ENCODE data around the gene CFAP141.

Gene CFAP141

DNA sequence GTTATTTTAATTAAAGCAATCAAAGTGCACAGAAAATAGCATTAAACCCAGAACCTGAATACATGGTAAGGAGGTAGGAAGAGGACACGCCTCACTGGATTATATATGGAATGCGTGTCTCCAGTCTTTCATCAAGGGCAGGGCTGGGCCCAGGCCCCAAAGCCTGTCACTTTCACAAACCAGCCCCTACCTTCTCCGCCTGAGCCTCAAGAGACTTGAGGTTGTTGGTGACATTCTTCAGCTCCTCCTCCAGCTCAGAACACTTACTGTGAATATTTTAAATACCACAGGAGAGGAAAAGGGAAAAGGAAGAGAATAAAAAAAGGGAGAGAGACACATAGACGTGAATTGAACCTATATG is 34.9 kb downstream of the CFAP141 start:
- no peak for DNase-seq (ENCODE audit: low read depth)

DNA sequence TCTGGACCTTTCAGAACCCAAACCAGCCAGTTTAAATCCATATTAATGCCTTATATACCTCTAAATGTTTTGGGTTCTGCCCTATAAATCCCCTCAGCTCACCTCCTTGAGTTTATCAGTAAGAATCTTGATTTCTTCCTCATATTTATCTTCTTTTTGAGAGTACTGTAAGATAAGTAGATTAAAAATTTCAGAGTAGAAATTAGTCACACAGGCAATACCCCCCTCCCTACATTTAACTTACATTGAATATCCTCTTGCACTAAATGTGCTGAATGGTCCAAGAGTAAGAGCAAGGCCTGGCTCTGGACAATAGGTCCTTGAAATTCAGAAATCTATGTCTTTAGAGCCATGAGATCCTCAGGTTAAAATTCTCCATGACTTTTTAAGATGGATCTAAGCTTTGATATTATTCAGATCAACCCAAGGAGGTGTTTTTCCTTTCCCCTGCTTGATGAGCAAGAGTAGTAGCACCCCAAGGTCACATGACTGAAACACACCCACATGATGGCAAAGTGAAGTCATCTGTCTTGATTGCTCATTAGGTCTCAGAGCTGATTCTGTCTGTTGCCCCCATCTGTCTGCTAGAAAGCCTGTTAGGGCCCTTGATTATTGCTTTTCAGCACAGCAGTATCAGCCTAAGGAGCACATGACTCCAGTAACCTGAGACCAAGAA is 35.4 kb downstream of the CFAP141 start:
- peak; percentile 61 for DNase-seq (ENCODE audit: low read depth)

DNA sequence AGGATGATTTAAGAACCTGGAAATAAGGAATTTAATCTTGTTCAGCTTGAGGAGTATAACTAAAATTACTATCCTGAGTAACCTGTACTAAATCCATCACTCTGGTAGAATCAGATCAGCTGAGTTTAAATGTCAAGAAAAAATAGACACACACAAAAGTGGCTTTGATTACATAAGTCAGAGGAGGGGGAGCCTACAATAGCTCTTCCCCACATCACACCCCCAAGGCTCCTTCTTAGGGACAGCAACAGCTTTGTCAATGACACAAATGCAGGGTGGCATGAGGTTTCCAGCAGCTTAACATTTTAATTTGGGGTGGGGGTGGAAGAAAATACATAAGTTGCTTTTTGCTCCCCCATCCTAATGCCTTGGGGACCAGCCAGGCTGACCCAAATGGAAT is 38.7 kb downstream of the CFAP141 start:
- DNase-seq (ENCODE audit: low read depth) = no peak

DNA sequence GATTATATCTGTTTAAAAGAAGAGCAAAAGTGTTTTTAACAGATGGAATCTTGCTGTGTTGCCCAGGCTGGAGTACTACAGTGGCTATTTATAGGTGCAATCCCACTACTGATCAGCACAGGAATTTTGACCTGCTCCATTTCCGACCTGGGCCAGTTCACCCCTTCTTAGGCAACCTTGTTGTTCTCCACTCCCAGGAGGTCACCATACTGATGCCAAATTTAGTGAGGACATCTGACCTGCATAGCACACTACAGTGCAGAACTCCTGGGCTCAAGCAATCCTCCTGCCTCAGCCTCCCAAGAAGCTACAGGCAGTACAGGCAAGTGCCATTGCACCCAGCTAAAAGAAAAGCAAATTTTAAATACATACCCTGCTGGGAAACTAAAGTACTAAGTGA is 39.9 kb downstream of the CFAP141 start:
- no peak for DNase-seq (ENCODE audit: low read depth)

DNA sequence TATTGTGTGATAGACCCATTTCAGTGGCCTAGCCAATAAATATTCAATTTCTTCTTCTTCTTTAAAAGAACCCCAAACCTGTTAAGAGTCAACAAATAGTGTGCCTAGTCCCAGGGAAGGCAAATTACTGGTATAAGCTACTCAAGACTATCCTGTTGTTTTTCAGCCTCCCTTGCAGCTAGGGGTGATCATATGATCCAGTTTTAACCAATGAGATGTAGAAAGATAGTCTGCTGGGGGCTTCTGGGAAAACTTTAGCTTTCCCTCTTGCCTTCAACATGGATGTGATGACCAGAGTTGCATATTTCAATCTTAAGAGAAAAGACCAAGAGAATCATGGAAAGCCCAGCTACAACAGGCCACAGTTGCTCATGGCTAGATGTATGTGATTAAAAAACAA is 46.6 kb downstream of the CFAP141 start:
- DNase-seq (ENCODE audit: low read depth) = no peak

DNA sequence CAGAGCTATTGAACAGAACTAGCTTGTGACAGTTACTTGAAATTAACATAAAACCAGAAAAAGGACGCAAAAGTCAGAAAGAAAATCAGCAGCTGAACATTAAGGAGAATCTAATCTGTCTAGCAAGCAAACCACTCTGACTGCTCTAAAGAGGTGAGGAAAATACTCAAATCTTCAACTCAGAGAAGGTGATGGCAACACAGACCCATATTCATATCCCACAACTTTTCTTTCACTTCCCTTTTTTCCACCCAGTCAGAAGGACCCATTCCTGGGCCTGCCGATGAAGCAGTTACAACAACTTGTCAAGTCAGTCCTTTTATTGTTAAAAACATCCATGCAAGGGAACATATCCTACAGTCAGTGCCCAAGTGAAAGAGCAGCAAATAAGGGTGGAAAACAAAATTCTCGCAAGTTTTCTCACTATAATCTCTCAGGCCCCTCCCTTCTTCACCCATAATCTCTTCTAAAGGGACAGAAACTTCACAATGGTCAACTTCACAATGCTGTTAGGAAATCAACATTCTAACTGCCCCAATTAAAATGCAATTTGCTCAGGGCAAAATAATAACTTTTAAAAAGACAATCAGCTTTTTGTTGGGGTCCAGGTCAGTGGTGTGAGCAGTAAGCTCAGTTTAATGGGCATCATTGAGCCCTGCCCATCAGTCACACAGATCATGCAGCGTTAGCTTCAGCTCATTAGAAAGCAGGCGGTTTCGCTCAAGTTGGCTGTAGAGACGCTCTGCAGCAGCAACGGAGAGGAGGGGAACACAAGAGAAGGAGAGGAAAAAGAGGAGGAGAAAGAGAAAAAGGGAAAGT is 47.6 kb downstream of the CFAP141 start:
- no peak for DNase-seq (ENCODE audit: low read depth)

DNA sequence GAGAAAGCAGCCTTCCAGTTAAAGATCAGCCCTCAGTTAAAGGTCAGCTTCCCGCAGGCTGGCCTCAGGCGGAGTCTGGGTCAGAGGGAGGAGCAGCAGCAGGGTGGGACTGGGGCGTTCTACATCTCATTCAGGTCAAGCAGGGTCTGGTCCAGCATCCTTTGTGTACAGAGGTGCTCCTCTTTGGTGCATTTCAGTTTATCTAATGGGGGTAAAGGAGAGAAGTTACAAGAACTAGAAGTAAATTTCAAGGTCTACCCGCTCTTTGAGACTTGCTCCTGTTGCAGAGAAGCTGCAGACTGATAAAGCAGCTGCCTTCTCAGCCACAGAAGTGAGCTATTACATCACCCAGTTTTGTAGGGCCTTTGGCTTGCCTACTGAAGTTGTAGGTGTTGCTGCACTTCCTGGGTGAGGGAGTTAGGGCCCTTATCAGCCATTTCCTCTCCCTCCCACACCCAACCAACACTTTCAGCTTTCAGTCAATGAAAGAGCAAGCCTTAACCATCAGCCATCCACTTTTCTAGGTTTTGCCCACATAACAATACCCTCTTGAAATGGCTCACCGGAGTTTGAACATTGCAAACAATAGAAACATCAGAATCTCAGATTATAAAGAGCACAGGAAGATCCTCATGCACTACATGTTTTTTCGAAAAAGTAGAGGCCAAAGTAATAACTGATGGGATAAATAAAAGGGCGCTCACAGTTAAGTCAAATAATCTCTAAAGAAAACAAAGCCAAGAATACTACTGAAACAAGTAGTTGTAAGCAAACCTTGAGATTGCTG is 48.4 kb downstream of the CFAP141 start:
- DNase-seq (ENCODE audit: low read depth) = peak; percentile 61

DNA sequence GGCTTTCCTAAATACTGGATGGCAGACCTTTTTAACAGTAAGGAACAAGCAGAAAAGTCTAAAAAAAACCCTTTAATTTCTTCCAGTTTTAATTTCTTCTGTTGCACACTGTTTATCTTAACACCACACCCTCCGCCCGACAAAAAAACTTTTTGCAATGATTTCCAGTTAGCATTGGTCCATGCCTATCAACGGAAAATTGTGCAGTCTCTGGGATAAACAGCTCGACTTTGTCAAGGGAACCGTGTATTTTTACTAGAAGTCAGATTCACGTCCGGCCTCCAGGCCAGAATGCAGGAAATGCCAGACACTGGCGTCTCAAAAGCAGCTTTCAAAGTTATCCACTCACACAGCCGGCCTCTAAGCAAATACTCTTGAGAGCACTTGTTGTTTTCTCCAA is 50.9 kb downstream of the CFAP141 start:
- no peak for DNase-seq (ENCODE audit: low read depth)

DNA sequence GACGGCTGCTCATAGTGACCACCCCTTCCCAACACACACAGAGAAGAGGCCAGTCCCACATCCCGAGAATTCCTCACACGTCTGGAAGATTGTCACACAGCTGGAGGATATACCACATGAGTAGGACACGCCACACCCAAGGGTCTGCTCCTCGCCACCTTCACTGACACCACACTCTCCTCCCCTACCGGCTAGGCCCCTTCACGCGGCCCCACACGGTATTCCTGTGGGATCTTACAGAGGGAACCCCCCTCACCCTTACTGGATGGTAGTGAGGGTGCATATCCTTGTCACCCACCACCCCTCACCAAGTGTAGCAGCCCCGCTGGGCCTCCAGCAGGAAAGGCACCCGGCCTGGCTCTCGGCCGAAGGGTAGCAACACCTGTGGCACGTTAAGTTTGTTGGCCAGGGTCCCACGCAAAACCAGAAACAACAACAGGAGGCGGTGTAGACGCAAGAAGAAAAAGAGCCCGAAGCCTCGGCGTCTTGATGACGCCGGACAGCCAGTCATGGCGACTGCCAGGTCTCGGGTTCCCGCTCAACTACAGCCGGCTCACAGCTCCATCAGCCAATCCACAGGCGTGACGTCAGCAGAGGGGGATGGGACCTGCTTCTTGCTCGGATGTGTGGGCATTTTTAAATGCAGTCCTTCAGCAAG is 51.5 kb downstream of the CFAP141 start, which contains the start of gene NUP210L:
NUP210L (minus strand) TSS at position 540 of the 658 bp plus-strand sequence.
- DNase-seq (ENCODE audit: low read depth) = no peak

DNA sequence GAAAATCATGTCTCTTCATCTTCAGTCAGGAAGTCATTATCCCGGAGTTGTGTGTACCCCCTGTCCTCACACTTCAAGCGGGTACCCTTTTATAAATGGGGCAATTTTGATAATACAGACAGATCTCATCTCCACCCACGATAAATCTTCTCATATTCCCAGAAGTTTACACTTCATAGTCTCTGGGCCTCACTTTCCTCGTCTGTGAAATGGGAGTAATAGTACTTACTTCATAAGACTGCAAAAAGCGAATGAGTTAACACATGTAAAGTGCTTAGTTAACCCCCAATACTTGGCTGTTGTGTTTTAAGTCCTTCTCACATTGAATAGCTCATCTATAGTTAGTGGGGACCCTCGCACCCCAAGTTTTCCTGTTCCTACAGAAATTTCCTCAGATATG is 52.1 kb downstream of the CFAP141 start:
- DNase-seq (ENCODE audit: low read depth) = no peak

DNA sequence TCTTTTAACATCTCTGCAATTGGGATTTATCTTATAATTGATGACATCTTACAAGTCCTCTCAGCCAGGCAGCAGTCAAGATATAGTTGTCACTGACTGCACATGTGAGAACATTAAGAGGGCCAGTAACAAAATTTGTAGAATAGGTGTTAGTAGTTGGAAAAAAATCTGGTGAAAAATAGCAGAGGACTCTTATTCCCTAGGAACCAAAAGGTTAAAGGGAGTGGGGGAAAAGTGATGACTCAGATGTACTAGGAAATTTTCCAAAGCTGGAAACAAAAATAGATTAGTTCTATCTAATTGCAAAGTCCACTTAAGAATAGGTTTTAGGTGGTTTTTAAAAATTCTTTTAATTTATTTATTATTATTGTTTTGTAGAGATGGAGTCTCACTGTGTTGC is 54.8 kb downstream of the CFAP141 start:
- DNase-seq (ENCODE audit: low read depth) = no peak

All from activated T-cell treated with anti-CD3 and anti-CD28 coated beads for 24 hours (primary cell).